Measurements from ENCODE around the gene M1AP. TPM values are rescaled to one million over a fixed set of nuclear protein-coding genes. Genes with fewer than 3 reads are reported as not detected.
A peak's percentile ranks its signal among the peaks of the same experiment; 100 is the strongest.

The M1AP gene
- total RNA-seq, 1 donor from 2014 or later, result 0.20 TPM

- H3K4me1 ChIP-seq (ENCODE audit: insufficient read depth, low read length), result peaks cover 19% of the 10 kb centered on the region
- H3K9me3 Mint-ChIP-seq (ENCODE audit: unreplicated experiment), result no peaks in the 10 kb centered on the region
- H3K36me3 Mint-ChIP-seq (ENCODE audit: low read depth, unreplicated experiment), result peaks cover 1% of the 10 kb centered on the region
- no peak overlapping the region for H3K27ac ChIP-seq (ENCODE audit: low read depth, low read length)
- peaks cover 13% of the 10 kb centered on the region for H3K4me1 Mint-ChIP-seq (ENCODE audit: low read depth, unreplicated experiment)
- no peak overlapping the region for H3K4me3 ChIP-seq (ENCODE audit: insufficient read depth, low read depth, low read length)
- no peak overlapping the region for H3K4me2 ChIP-seq (ENCODE audit: low read length)
- no peaks in the 10 kb centered on the region for H3K27me3 Mint-ChIP-seq (ENCODE audit: low read depth, unreplicated experiment)
- TF ChIP-seq EZH2 (IDR thresholded peaks at IDR 0.05; ENCODE audit: insufficient read depth, low read length), result no peak
- TF ChIP-seq CTCF (IDR thresholded peaks at IDR 0.05; ENCODE audit: insufficient read depth, low read depth, low read length), result no peak
- H2AFZ ChIP-seq (ENCODE audit: low read depth, low read length), result peak overlapping the region; percentile 11
- H3K36me3 ChIP-seq (ENCODE audit: insufficient read depth, low read length), result no peaks in the 10 kb centered on the region
- H3K4me3 Mint-ChIP-seq (ENCODE audit: unreplicated experiment), result no peak overlapping the region
- no peaks in the 10 kb centered on the region for H3K79me2 ChIP-seq (ENCODE audit: insufficient read depth, low read length)
- no peaks in the 10 kb centered on the region for H4K20me1 ChIP-seq (ENCODE audit: insufficient read depth, low read length)
- DNase-seq (ENCODE audit: low read depth) (peak; percentile 85), FAIRE-seq (peak; percentile 54)
- no peak overlapping the region for H3K27ac Mint-ChIP-seq (ENCODE audit: unreplicated experiment)
- no peak overlapping the region for H3K9ac ChIP-seq (ENCODE audit: low read length)
- H3K27me3 ChIP-seq (ENCODE audit: insufficient read depth, low read length), result no peaks in the 10 kb centered on the region
- no peaks in the 10 kb centered on the region for H3K9me3 ChIP-seq (ENCODE audit: insufficient read depth, low read depth, low read length)
Measured at GRCh38 chr2:74576863-74577229, 71.3 kb downstream of the M1AP start.

- no peaks in the 10 kb centered on the region for H3K36me3 ChIP-seq (ENCODE audit: insufficient read depth, low read length)
Measured at GRCh38 chr2:74576211-74576862, 71.8 kb downstream of the M1AP start.

More at GRCh38 chr2:74576211-74576862, 71.8 kb downstream of the M1AP start:
- peaks cover 13% of the 10 kb centered on the region for H3K4me1 Mint-ChIP-seq (ENCODE audit: low read depth, unreplicated experiment)
- Histone ChIP-seq H3K79me2 (ENCODE audit: insufficient read depth, low read length) (no peaks in the 10 kb centered on the region), H3K27me3 (ENCODE audit: insufficient read depth, low read length) (no peaks in the 10 kb centered on the region), H2AFZ (ENCODE audit: low read depth, low read length) (peak overlapping the region; percentile 11), H3K9ac (ENCODE audit: low read length) (no peak overlapping the region), H3K9me3 (ENCODE audit: insufficient read depth, low read depth, low read length) (no peaks in the 10 kb centered on the region), H3K27ac (ENCODE audit: low read depth, low read length) (no peak overlapping the region), H4K20me1 (ENCODE audit: insufficient read depth, low read length) (no peaks in the 10 kb centered on the region), H3K4me3 (ENCODE audit: insufficient read depth, low read depth, low read length) (no peak overlapping the region), H3K4me1 (ENCODE audit: insufficient read depth, low read length) (peaks cover 19% of the 10 kb centered on the region), H3K4me2 (ENCODE audit: low read length) (no peak overlapping the region)
- no peaks in the 10 kb centered on the region for H3K9me3 Mint-ChIP-seq (ENCODE audit: unreplicated experiment)
- no peak for FAIRE-seq
- TF ChIP-seq EZH2 (IDR thresholded peaks at IDR 0.05; ENCODE audit: insufficient read depth, low read length) (no peak), CTCF (IDR thresholded peaks at IDR 0.05; ENCODE audit: insufficient read depth, low read depth, low read length) (no peak)
- peaks cover 1% of the 10 kb centered on the region for H3K36me3 Mint-ChIP-seq (ENCODE audit: low read depth, unreplicated experiment)
- H3K27ac Mint-ChIP-seq (ENCODE audit: unreplicated experiment), result peak overlapping the region; percentile 27
- H3K27me3 Mint-ChIP-seq (ENCODE audit: low read depth, unreplicated experiment), result no peaks in the 10 kb centered on the region
- peak; percentile 49 for DNase-seq (ENCODE audit: low read depth)
- H3K4me3 Mint-ChIP-seq (ENCODE audit: unreplicated experiment), result no peak overlapping the region

Data from astrocyte (in vitro differentiated cells and primary cell).